Left lobe of liver (tissue), 2 donors: ENCODE results near the gene SNAPC1. TPM values are rescaled to one million over a fixed set of nuclear protein-coding genes. Genes with fewer than 3 reads are reported as not detected.
"Not testable (repeated sequence)": the region's sequence is repeated elsewhere in the genome, so short reads cannot be mapped to it uniquely, and the experiment has no call there.

Source experiments
- ATAC-seq: fragments of 200-7000 bp; cut with Tn5 transposase; one replicate; pipeline ENCODE4 v1.9.1; 2020; ENCODE audit warnings: mild to moderate bottlenecking, moderate library complexity
- DNase-seq: peaks from one replicate; pipeline ENCODE4 v3.0.0-alpha.2; 2020; ENCODE audit warnings: low spot score
- total RNA-seq: library from RNA; stranded (reverse); gene quantifications from one replicate; pipeline ENCODE4 v1.2.1, GENCODE V29; 2021
- donor health status: DM: no; HTN: no; CAD: no; lungs with moderate emphysema.
- donor health status: DM: no; HTN: yes; CAD: no.

Gene SNAPC1
- total RNA-seq, 1 donor from 2014 or later = 1.4 TPM

DNA sequence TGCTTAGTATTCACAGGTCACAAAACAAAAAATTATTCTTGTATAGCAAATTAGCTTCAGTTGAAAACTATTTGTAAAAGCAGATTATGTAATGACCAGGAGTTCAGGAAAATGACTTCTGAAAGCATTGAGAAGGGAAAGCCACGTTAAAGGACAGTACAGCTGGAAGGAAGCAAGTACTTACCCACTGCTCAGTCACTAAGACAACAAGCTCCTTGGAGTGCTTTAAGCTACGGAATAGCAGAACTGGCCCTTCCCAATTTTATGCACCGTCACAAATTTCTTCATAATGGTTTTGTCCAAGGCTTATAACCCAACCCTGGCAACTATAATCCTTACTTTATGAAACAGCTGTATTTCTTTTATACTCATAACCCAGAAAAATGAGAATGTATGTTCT lies 13.0 kb upstream of the SNAPC1 start:
- ATAC-seq (peak; percentile 8), DNase-seq (no peak)

GRCh38 chr14:61749867-61750266 lies 12.4 kb upstream of the SNAPC1 start:
- DNase-seq = no peak
- ATAC-seq = no peak

GRCh38 chr14:61750708-61751474 lies 11.3 kb upstream of the SNAPC1 start:
- peak; percentile 76 for DNase-seq
- ATAC-seq = peak; percentile 92

- ATAC-seq (no peak), DNase-seq (no peak)
Observed at GRCh38 chr14:61751475-61751989, 10.7 kb upstream of the SNAPC1 start.

DNA sequence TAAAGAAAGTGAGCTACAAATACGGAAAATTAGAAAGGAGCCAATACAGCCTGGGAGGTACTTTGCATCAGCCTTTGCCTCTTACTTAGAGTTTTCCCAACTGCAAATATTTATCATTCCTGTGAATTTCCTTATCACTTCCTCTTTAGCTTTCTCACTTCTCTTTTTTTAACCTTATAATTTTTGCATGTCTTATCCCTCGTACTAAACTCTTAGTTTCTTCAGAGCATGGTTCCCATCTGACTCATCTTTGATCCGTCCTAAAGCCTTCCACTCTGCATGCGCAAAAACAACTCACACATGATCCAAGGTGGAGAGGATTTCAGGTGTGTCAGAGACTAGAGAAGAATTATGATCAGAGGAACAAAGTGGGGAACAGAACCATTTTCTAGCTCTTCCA lies 9.6 kb upstream of the SNAPC1 start:
- DNase-seq (no peak), ATAC-seq (no peak)

DNA sequence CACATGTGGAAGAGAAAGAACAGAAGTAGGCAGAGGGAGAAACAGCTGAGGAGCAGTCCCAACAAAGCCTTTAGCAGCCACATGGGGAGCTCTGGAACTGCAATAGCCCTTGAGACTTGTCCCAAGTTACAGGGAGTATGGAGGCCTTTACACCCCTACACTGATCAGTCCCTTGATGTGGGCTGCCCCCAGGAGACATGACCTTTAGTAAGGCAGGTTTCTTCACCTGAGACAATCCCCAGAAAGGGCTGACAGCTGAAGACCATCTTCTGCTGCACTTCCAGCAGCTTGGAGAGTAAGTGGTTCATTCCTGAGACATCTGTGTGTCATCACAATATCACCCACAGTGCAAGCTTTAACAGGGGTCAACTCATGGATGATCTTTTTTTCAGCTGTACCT lies 8.6 kb upstream of the SNAPC1 start:
- DNase-seq = no peak
- no peak for ATAC-seq

DNA sequence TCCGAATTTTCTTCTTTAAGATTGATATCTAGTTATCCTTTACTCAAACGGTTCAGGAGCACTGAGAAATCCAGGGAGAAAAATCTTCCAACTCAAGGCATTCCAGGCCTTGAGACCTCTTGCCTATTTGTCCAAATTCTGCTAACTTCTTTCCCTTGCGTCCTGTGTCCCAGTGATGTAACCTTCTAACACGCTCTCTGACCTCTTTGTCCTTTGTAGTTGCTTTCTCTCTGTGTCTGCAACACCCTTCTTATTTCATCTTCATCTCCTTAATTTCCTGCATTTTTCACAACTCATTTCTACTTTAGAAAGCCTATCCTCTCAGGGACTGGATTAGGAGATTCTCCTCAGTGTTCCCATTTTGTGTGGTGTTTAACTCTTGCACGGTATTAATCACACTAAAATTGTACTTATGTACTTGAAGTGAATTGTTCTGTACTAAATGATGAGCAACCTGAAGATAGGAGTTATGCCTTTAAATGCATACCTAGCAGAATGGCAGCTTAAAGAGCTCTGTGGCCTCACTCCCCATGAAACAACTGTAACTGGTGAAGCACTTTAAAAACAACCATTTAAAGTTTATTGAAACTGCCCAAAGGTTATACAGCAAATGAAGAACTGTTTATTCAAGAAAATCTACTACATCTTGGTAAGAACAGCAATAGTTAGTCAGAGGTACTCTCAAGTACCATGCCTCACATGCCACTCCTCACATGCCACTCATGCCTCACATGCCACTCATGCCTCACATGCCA lies 7.4 kb upstream of the SNAPC1 start:
- ATAC-seq (no peak), DNase-seq (no peak)

GRCh38 chr14:61755382-61755742 lies 6.9 kb upstream of the SNAPC1 start:
- DNase-seq, ATAC-seq: not testable (repeated sequence)

- no peak for ATAC-seq
- DNase-seq = no peak
Observed at GRCh38 chr14:61756135-61756534, 6.1 kb upstream of the SNAPC1 start.

DNA sequence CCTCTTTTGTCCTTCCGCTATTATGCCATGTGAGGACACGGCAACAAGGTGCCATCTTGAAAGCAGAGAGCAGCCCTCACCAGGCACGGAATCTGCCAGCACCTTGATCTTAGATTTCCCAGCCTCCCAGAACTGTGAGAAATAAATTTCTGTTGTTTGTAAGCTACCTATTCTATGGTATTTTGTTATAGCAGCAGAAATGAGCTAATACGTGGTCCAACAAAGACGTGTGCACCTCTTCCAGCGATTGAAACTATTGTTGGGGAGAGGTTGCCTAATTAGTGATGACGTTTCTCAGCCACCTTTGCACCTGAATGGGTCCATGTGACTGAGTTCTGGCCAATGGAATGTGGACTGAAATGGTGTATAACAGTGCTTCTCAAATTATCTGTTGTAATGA lies 2.3 kb upstream of the SNAPC1 start:
- ATAC-seq = no peak
- DNase-seq = no peak

DNA sequence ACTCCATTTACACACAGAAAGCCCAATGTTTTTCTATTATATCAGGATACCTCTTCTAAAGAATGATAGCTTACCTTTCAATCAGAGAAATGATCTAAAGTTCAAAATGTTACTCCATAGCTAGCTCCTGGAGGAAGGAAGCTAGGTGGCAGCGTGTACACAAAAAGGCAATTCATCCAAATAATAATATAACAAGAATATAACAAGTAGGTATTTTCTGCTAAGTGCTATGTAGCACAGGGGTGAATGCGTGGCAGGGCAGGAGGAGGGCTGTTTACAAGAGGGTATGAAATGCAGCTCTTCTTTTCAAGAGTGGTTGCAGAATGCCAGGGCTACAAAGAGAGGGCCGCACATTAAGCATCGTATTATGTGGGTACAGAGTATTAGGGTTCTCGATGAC lies 663 bp upstream of the SNAPC1 start:
- DNase-seq = no peak
- peak; percentile 2 for ATAC-seq

GRCh38 chr14:61764342-61765122 lies 2.3 kb downstream of the SNAPC1 start:
- DNase-seq (no peak), ATAC-seq (no peak)

DNA sequence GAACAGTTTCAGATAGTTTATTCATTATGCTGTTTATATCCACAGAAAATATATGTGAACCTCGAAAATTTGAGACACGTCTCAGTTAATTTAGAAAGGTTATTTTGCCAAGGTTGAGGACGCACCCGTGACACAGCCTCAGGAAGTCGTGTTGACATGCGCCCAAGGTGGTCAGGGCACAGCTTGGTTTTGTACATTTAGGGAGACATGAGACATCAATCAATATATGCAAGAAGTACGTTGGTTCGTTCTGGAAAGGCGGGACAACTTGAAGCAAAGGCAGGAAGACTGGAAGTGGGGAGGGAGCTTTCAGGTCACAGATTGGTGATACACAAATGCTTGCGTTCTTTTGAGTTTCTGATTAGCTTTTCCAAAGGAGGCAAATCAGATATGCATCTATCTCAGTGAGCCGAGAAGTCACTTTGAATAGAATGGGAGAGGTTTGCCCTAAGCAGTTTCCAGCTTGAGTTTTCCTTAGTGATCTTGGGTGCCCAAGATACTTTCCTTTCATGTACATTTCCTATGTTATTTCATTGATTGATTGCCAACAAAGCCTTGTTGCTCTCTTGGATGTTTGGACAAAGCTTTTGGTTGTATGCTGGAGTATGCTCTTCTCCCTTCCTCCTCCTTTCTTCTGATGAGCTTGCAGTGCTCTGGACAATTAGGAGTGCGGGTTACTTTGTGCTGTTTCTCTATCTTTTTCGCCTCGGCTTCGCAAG lies 3.2 kb downstream of the SNAPC1 start:
- DNase-seq (no peak), ATAC-seq (no peak)

DNA sequence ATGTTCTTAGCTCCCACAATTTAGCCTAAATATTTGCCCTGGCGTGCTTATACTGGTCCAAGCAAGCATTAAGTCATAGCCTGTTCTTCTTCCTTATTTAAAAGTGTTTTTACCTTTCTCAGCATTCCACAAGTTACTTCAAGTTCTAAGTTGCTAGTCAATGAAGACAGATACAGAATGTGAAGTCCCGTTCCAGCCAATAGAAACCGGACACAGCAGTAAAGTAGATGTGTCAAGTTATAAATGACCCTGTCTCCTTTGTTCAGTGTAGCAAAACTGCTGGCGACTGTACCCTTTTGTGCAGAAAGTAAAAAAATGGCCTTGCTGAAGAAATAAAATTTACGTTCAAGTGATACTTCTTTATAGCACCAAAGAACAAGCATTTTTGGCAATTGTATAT lies 3.9 kb downstream of the SNAPC1 start:
- DNase-seq (no peak), ATAC-seq (no peak)

DNA sequence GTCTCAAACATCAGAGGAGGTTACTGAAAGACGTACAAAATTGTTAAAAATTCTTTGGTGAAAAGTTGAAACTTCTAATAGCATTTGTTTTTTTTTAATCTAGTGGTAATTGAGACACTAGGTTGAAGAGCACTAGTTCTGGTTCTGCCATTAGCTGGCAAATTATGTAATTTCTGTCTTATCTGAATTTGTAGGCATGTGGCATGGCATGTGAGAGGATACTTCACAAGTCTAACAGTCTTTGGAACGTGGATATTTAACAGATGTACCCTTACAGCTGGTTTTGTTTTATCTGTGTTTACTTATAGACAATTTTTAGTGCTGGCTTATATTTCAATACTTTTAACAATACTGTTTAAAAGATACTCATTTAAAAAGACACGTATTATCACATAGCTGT lies 6.0 kb downstream of the SNAPC1 start:
- ATAC-seq = no peak
- DNase-seq = no peak

- DNase-seq (no peak), ATAC-seq (no peak)
Observed at GRCh38 chr14:61769893-61770292, 7.7 kb downstream of the SNAPC1 start.

DNA sequence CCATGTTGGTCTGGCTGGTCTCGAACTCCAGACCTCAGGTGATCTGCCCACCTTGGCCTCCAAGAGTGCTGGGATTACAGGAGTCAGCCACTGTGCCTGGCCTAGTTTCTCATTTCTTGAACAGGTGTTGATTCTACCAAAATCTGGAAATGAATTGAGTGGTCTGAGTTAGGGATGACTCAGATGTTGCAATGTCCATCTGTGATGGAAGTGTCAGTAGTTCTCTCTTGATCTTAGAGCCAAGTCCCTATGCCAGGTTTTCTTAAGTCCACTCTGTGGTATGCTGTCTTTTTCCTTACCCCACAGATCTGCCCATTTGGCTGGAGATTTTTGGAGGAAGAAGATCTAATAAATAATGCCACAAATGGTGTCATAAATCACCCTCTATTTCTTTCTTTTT lies 12.6 kb downstream of the SNAPC1 start:
- no peak for ATAC-seq
- no peak for DNase-seq

- no peak for ATAC-seq
- DNase-seq = no peak
Observed at GRCh38 chr14:61780125-61780524, 17.9 kb downstream of the SNAPC1 start.

DNA sequence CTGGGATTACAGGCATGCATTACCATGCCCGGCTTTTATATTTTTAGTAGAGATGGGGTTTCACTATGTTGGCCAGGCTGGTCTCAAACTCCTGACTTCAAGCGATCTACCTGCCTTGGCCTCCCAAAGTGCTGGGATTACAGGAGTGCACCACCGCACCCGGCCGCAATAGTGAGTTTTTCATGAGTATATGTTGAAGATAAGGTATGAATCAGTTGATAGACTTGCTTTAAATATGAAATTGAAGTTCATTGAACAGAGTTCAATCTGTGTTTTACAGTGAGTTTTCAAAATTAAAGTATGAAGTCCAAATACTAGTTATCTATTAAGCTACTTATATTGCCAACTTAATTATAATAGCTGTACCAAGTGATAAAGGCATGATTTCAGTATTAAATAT lies 35.1 kb downstream of the SNAPC1 start:
- ATAC-seq (no peak), DNase-seq (no peak)

- ATAC-seq = no peak
- DNase-seq = no peak
Observed at GRCh38 chr14:61802010-61802568, 39.9 kb downstream of the SNAPC1 start.

DNA sequence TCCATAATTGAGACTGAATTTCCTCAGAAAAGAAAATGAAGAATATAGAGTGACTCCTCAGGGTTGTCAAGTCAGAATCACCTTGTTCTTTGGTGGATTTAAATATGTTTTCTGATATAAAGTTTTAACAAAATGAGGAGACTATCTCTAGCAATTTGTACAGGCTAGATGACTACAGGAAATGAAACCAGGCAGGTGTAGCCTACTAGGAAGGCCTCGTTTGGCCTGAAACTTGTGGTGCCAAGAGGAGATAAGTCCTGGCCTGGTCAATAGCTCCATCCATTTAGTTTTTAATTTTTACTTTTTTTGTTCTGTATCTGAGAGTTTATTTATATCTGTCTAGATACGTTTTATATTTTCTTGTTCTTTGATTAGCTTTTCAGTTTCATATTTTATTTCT lies 41.5 kb downstream of the SNAPC1 start:
- DNase-seq = no peak
- no peak for ATAC-seq
